Posterior cingulate gyrus (tissue), 11 donors: ENCODE measurements around the gene SRM.
"Not testable (repeated sequence)": the region's sequence is repeated elsewhere in the genome, so short reads cannot be mapped to it uniquely, and the experiment has no call there.

Experiments
- DNase-seq, 10 donors: peaks; one replicate each; pipeline versions ENCODE4 v3.0.0 to v3.0.0-alpha.2; 2020 to 2021; ENCODE audit warnings: mixed read lengths in 3 of 10
- intact Hi-C: fragments of 100-400 bp; cut with DNase I; formaldehyde crosslinking; loops from one replicate; pipeline ENCODE4 v1.15.1; 2023

The SRM gene

GRCh38 chr1:11025618-11026017 is 34.2 kb downstream of the SRM start:
- no peak for DNase-seq
- intact Hi-C loops: no loop called here

GRCh38 chr1:11024874-11025203 is 35.0 kb downstream of the SRM start:
- DNase-seq: no peak

GRCh38 chr1:11024154-11024873 is 35.5 kb downstream of the SRM start:
- no peak for DNase-seq
- intact Hi-C loops: no loop called here

More at GRCh38 chr1:11024874-11025203, 35.0 kb downstream of the SRM start:
- intact Hi-C loops: no loop called here

- no peak for DNase-seq
- intact Hi-C loops: no loop called here
Observed at GRCh38 chr1:11023201-11023600, 36.6 kb downstream of the SRM start.

- intact Hi-C loops: no loop called here
- DNase-seq: no peak
Observed at GRCh38 chr1:11019971-11020370, 39.8 kb downstream of the SRM start.

GRCh38 chr1:11019358-11019757 is 40.5 kb downstream of the SRM start:
- intact Hi-C loops, DNase-seq: not testable (repeated sequence)

- intact Hi-C loops: no loop called here
- DNase-seq: no peak
Observed at GRCh38 chr1:11013160-11013531, 46.7 kb downstream of the SRM start.

- intact Hi-C loops: no loop called here
- peak; percentile 84 to 98 (median 87) for DNase-seq
Observed at GRCh38 chr1:11012260-11013159, 47.3 kb downstream of the SRM start, which contains the start of gene TARDBP. TARDBP (plus strand) TSS chr1:11012654; CDS start chr1:11013728, 1,074 bp downstream.
